Gastroesophageal sphincter (tissue), 4 donors: ENCODE data around the gene PEMT. TPM values are rescaled to one million over a fixed set of nuclear protein-coding genes. Genes with fewer than 3 reads are reported as not detected.

Source experiments
- ATAC-seq: fragments of 150-250 bp; one replicate; pipeline ENCODE4 v1.9.1; 2016; ENCODE audit warnings: mild to moderate bottlenecking, moderate library complexity
- H3K27ac ChIP-seq, 4 donors: fragments of 200-600 bp; sonication (generic) in 3 of 4; 1 replicate in 3 of 4; 2 replicates in 1 of 4; pipeline ENCODE4 v1.5.1; 2016 to 2019
- H3K27me3 ChIP-seq: fragments of 200-600 bp; sonication (generic); one replicate; pipeline ENCODE4 v1.5.1; 2019
- H3K36me3 ChIP-seq, 2 donors: fragments of 200-600 bp; sonication (generic); one replicate each; pipeline ENCODE4 v1.5.1; 2019; ENCODE audit warnings: control low read depth in 1 of 2
- H3K4me1 ChIP-seq, 3 donors: fragments of 200-600 bp; sonication (generic); 1 replicate in 2 of 3; 2 replicates in 1 of 3; pipeline ENCODE4 v1.5.1; 2016 to 2019; ENCODE audit warnings: control low read depth in 2 of 3
- H3K4me3 ChIP-seq, 2 donors: fragments of 200-600 bp; sonication (generic); one replicate each; pipeline ENCODE4 v1.5.1; 2019; ENCODE audit warnings: mild to moderate bottlenecking in 1 of 2, moderate library complexity in 1 of 2
- H3K9me3 ChIP-seq, 3 donors: fragments of 200-600 bp; sonication (generic); one replicate each; pipeline ENCODE4 v1.5.1; 2017 to 2019; ENCODE audit warnings: control low read depth in 2 of 3
- EP300 ChIP-seq: sonication (generic); formaldehyde crosslinking; IDR thresholded peaks from one replicate; pipeline ENCODE4 v1.6.1; 2017; ENCODE audit warnings: antibody characterized with exemption, mild to moderate bottlenecking
- POLR2A ChIP-seq, 2 donors: fragments of 450-650 bp; IDR thresholded peaks; one replicate each; pipeline ENCODE4 v1.6.1; 2017; ENCODE audit warnings: antibody characterized with exemption in 2 of 2, mild to moderate bottlenecking in 2 of 2, moderate library complexity in 1 of 2
- POLR2AphosphoS5 ChIP-seq: sonication (generic); formaldehyde crosslinking; IDR thresholded peaks from one replicate; pipeline ENCODE4 v1.6.1; 2017; ENCODE audit warnings: antibody characterized with exemption
- WGBS, 2 donors: methylation state at CpG; one replicate each; pipeline ENCODE4 v1.1.5; 2018; ENCODE audit warnings: low coverage in 1 of 2; 5-methylcytosine and 5-hydroxymethylcytosine counted together
- total RNA-seq, 4 donors: library from RNA; depleted of rRNA; stranded (reverse); fragments of >200 nt; gene quantifications; one replicate each; pipeline ENCODE4 v1.1.0, GENCODE V29; 2016
- TF ChIP-seq, protein P1 (sequence below), 4 experiments: fragments of 200-600 bp in 2 of 4; fragments of 450-650 bp in 2 of 4; sonication (generic) in 1 of 4; IDR thresholded peaks; one replicate each; pipeline ENCODE4 v1.5.1; 2017 to 2019; ENCODE audit warnings: antibody characterized with exemption in 4 of 4, mild to moderate bottlenecking in 2 of 4, moderate library complexity in 2 of 4

The PEMT gene
- total RNA-seq, 4 donors from 2014 or later = 8.6 to 20.7 (median 17.5) TPM

GRCh38 chr17:17511881-17512858 is 79.3 kb downstream of the PEMT start:
- H3K27ac ChIP-seq = no peak overlapping the region
- WGBS, 2 donors = 20% methylated on average over 1 of the region's 29 CpGs; no CpG with 5 or more reads in 1 of the 2 donors
- H3K4me3 ChIP-seq = no peak overlapping the region
- no peaks in the 10 kb centered on the region for H3K27me3 ChIP-seq
- peak; percentile 31 for ATAC-seq
- peaks cover 0 to 3% of the 10 kb centered on the region in 2 donors for H3K36me3 ChIP-seq
- no peaks in the 10 kb centered on the region for H3K4me1 ChIP-seq
- TF ChIP-seq POLR2A (IDR thresholded peaks at IDR 0.05) = no peak
- no peaks in the 10 kb centered on the region for H3K9me3 ChIP-seq

DNA sequence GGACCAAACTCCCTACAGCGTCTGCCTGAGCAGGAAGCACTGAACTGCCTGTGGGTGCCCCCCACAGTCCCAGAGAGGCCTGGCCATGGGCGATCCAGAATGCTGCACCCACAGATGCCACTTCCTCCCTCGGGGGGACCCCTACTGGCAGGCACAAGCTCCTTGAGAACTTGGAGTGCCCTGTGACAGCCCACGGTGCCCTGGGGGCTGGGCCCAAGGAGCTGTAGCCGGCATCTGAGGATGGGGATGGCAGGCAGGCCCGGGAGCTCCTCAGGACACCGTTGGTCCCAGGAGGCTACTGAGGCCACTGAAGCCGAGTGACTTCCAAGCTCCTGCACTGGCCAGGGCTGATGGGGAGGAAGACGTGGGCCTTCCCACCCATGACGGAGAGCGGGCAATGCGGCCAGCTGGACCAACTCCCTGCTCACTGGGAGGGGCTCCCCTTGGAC is 80.2 kb downstream of the PEMT start:
- WGBS, 2 donors = 66% methylated on average over 3 of the region's 12 CpGs; no CpG with 5 or more reads in 1 of the 2 donors
- H3K27ac ChIP-seq = no peak overlapping the region
- no peaks in the 10 kb centered on the region for H3K27me3 ChIP-seq
- no peak overlapping the region for H3K4me3 ChIP-seq
- ATAC-seq = no peak
- no peaks in the 10 kb centered on the region for H3K9me3 ChIP-seq
- peaks cover 0 to 3% of the 10 kb centered on the region in 2 donors for H3K36me3 ChIP-seq
- TF ChIP-seq POLR2AphosphoS5 (no peak), POLR2A (IDR thresholded peaks at IDR 0.05) (no peak), EP300 (no peak)
- TF ChIP-seq, protein P1, sequence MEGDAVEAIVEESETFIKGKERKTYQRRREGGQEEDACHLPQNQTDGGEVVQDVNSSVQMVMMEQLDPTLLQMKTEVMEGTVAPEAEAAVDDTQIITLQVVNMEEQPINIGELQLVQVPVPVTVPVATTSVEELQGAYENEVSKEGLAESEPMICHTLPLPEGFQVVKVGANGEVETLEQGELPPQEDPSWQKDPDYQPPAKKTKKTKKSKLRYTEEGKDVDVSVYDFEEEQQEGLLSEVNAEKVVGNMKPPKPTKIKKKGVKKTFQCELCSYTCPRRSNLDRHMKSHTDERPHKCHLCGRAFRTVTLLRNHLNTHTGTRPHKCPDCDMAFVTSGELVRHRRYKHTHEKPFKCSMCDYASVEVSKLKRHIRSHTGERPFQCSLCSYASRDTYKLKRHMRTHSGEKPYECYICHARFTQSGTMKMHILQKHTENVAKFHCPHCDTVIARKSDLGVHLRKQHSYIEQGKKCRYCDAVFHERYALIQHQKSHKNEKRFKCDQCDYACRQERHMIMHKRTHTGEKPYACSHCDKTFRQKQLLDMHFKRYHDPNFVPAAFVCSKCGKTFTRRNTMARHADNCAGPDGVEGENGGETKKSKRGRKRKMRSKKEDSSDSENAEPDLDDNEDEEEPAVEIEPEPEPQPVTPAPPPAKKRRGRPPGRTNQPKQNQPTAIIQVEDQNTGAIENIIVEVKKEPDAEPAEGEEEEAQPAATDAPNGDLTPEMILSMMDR (IDR thresholded peaks at IDR 0.05) = no peak
- H3K4me1 ChIP-seq = no peaks in the 10 kb centered on the region

DNA sequence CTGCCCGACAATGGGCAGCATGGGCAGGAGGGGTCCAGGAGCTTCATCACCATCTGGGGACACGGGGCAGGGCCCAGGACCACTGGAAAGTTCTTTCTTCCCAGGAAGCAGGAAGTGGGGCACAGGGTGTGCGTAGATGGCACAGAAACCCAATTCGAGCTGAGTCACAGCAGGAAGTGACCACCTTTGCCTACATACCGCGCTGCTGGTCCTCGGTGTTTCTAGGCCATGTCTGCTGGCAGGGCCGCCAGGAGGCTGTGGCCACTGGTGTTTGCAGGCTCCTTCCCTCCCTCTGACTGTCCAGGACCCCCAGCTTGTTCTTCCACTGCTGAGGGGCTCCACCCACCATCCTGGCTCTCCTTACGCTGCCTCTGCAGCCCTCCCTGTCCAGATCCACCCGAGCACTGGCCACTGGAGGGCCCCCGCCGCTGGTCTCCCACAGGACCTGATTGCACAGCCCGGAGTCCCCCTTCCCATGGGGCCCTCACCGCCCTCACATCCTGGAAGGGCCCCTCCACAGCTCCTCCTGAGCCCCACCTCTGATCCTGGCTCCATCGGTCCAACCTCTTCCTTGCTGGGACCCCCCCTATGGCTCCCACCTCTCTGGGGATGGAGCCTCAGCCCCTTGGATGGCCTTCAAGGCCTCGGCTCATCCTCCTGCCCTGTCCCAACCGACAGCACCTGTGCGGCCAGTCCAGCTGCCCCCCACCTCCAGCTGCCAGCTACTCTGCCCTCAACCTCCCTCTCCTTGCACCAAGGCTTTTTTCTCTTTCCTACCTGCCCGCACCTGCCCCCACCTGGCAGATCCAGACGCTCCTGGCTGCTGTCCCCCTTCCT is 80.8 kb downstream of the PEMT start:
- Histone ChIP-seq H3K4me1 (no peaks in the 10 kb centered on the region), H3K27me3 (no peaks in the 10 kb centered on the region), H3K4me3 (no peak overlapping the region), H3K27ac (no peak overlapping the region), H3K9me3 (no peaks in the 10 kb centered on the region), H3K36me3 (peaks cover 0 to 3% of the 10 kb centered on the region in 2 donors)
- WGBS, 2 donors = 83 to 87% methylated on average over 1 to 11 of the region's 20 CpGs
- ATAC-seq = no peak
- TF ChIP-seq, protein P1 (IDR thresholded peaks at IDR 0.05) = no peak
- TF ChIP-seq POLR2AphosphoS5 (no peak), EP300 (no peak), POLR2A (IDR thresholded peaks at IDR 0.05) (no peak)

GRCh38 chr17:17509601-17510425 is 81.7 kb downstream of the PEMT start:
- 88 to 100% methylated on average over 3 to 4 of the region's 21 CpGs for WGBS, 2 donors

More at GRCh38 chr17:17509601-17510425, 81.7 kb downstream of the PEMT start:
- H3K4me1 ChIP-seq = no peaks in the 10 kb centered on the region
- no peaks in the 10 kb centered on the region for H3K27me3 ChIP-seq
- peaks cover 0 to 3% of the 10 kb centered on the region in 2 donors for H3K36me3 ChIP-seq
- no peak overlapping the region for H3K4me3 ChIP-seq
- ATAC-seq = no peak
- H3K9me3 ChIP-seq = no peaks in the 10 kb centered on the region
- H3K27ac ChIP-seq = no peak overlapping the region
- TF ChIP-seq, protein P1 (IDR thresholded peaks at IDR 0.05) = no peak
- TF ChIP-seq EP300 (no peak), POLR2AphosphoS5 (no peak), POLR2A (IDR thresholded peaks at IDR 0.05) (no peak)
